HFF-Myc (cell line): Measurements from ENCODE around the gene RELN.

Experiments
- DNase-seq: peaks from one replicate; pipeline ENCODE4 v3.0.0-alpha.2; 2011; ENCODE audit warnings: low read depth; ENCODE audit errors: extremely low read depth
- H3K4me3 ChIP-seq: replicated peaks from 2 replicates; pipeline ENCODE4 v1.5.1; 2011; ENCODE audit warnings: low read depth, mild to moderate bottlenecking, control low read depth, low read length
- CTCF ChIP-seq: IDR thresholded peaks from 2 replicates; pipeline ENCODE4 v1.5.1; 2012; ENCODE audit warnings: mild to moderate bottlenecking, low read depth, low read length, control low read depth; ENCODE audit errors: missing control alignments

Gene RELN

GRCh38 chr7:103474956-103475355 is 514.5 kb downstream of the RELN start:
- no peak overlapping the region for H3K4me3 ChIP-seq
- DNase-seq: no peak
- TF ChIP-seq CTCF: no peak

DNA sequence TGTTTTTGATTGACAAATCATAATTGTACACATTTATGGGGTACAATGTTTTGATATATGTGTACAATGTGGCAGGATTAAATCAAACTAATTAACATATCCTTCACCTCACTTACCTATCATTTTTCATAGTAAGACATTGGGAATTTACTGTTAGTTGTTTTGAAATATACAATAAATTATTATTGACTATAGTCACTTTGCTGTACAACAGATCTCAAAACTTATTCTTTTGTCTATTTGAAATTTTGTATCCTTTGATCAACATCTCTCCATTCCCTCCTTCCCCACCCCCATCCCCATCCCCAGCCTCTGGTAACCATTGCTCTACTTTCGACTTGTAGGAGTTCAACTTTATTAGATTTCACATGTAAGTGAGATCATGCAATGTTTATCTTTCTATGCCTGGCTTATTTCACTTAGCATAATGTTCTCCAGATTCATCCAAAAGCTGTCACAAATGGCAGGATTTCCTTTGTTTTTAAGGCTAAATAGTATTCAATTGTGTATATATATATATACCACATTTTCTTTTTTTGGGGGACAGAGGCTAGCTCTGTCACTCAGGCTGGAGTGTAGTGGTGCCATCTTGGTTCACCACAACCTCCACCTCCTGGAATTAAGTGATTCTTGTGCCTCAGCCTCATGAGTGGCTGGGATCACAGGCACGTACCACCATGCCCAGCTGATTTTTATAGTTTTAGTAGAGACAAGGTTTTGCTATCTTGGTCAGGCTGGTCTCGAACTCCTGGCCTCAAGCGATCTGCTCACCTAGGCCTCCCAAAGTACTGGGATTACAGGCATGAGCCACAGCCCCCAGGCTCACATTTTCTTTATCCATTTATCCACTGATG is 520.1 kb downstream of the RELN start:
- H3K4me3 ChIP-seq: no peak overlapping the region
- no peak for DNase-seq
- TF ChIP-seq CTCF: no peak

DNA sequence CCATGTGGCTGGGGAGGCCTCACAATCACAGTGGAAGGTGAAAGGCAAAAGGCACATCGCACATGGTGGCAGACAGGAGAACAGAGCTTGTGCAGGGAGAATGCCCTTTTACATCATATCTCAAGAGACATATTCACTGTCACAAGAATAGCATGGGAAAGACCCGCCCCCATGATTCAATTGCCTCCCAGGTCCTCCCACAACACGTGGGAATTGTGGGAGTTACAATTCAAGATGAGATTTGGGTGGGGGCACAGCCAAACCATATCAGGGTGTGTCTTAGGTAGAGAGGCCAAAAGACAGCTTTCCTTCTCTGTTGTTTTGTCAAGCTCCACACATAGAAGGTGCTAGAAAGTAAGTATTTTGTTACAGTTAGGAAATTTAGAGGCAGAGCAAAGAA is 522.6 kb downstream of the RELN start:
- TF ChIP-seq CTCF: no peak
- H3K4me3 ChIP-seq: no peak overlapping the region
- DNase-seq: no peak

DNA sequence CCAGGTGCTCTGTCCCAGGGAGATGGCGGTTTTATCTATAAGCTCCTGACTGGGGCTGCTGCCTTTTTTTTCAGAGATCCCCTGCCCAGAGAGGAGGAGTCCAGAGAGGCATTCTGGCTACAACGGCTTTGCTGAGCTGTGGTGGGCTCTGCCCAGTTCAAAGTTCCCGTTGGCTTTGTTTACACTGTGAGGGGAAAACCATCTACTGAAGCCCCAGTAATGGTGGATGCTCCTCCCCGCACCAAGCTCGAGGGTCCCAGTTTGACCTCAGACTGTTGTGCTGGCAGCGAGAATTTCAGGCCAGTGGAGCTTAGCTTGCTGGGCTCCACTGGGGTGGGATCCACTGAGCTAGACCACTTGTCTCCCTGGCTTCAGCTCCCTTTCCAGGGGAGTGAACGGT is 527.1 kb downstream of the RELN start:
- no peak for TF ChIP-seq CTCF
- no peak for DNase-seq

DNA sequence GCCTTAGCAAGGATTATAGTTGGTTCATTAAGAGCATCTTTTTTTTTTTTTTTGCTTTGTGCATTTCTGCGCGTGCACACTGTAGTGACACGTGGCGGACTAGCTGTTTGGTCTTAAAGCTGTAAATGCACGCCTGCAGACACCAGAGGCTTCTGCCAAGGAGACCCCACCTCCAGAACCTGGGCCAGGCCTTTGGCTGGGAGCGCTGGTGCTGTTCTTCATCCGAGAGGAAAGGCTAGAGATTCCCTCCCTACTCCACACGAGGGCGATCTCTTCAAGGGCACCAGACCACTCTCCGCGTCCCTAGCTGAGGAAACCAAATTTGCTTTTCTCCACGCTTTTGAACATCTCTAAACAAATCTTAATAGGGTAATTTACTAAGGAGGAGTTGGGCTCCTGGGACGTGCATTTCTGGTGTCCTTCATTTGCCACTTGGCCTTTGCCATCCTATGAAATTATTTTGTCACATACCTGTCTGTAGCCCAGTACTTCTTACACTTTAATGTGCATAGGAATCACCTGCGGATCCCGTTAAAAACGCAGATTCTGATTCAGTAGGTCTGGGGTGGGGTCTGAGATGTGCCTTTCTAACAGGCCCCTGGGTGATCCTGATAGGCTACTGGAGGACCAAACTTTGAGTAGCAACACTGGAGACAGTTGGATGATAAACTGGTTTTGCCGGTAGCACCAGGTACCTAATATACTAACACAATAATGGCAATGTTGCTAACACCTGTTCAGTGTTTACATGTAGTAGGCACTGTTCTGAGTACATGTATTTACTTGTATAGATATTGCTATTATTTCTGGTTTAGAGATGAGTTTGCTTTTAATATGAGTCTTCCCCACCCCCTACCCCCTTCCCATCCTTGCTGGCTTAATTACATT is 542.1 kb downstream of the RELN start:
- TF ChIP-seq CTCF: peak; percentile 81
- peak; percentile 6 for DNase-seq
- no peak overlapping the region for H3K4me3 ChIP-seq

More for the DNA sequence above, 527.1 kb downstream of the RELN start:
- no peak overlapping the region for H3K4me3 ChIP-seq

DNA sequence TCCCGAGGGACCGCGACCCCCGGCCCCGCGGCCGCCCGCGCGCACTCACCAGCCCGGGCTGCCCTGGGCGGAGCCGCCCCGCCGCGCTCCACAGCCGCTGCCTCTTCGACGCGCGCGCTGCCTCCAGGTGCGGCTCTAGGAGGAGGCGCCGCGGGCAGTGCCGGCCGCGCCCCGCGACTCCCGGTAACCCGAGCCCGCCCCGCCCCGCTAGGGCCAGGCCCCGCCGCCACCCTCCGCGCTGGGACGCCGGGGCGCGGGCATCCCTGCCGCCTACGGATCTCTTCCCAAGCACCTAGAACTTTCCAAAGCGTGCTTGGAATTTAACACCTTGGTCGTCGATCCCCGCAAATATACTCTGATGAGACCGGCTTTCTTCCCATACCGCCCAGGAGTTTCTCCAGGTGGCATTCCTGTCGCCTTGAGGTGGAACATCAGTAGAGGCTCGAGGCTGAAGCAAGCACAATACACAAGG is 543.4 kb downstream of the RELN start, which contains the start of gene SLC26A5:
SLC26A5 (minus strand) TSS at position 159 of the 472 bp plus-strand sequence. CDS start 24,693 bp downstream, outside the sequence.
- DNase-seq: no peak
- no peak for TF ChIP-seq CTCF

More for the DNA sequence above, 543.4 kb downstream of the RELN start, which contains the start of gene SLC26A5:
- H3K4me3 ChIP-seq: no peak within 1 kb of the TSS
